GM12874 (cell line): ENCODE data around the gene FHIT.

Experiments
- TF ChIP-seq, protein P1 (sequence below): IDR thresholded peaks from 2 replicates; pipeline ENCODE4 v1.5.1; 2011; ENCODE audit warnings: low read depth, mild to moderate bottlenecking, control low read depth, low read length, moderate library complexity; ENCODE audit not compliant: insufficient read depth

Gene FHIT

DNA sequence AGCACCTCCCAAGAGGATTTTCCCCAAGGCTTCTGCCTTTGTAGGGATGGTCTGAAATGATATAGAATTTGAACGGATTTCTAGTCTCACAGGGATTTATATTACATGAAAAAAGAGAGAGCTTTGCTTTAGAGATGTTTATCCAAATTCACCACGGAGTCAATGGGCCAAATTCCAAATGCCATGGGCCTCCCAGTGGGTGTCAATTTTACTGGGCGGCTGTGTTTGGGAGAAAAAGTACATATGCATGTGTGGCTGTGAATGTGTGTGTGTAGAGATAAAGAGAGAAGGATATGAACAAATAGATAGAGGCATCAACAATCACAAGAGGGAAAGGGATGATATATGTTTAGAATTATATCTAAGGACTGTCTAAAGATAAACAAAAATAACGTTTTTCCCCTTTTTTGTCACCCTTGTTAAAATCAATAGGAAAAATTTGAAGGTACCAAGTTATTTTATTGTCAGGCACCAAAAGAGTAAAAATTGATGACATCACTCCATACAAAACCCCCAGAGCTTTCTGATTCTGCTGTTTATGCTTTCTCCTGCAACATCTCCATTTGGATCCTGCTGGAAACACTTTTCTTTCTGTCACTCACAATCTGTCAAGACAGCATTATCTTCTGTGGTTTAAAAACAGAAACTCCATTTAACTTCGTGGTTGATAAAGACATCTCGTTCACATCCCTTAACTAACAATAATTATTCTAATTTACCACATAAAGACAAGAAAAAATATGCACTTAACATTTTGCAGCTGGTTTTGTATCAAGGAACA is 160.7 kb downstream of the FHIT start:
- TF ChIP-seq, protein P1, sequence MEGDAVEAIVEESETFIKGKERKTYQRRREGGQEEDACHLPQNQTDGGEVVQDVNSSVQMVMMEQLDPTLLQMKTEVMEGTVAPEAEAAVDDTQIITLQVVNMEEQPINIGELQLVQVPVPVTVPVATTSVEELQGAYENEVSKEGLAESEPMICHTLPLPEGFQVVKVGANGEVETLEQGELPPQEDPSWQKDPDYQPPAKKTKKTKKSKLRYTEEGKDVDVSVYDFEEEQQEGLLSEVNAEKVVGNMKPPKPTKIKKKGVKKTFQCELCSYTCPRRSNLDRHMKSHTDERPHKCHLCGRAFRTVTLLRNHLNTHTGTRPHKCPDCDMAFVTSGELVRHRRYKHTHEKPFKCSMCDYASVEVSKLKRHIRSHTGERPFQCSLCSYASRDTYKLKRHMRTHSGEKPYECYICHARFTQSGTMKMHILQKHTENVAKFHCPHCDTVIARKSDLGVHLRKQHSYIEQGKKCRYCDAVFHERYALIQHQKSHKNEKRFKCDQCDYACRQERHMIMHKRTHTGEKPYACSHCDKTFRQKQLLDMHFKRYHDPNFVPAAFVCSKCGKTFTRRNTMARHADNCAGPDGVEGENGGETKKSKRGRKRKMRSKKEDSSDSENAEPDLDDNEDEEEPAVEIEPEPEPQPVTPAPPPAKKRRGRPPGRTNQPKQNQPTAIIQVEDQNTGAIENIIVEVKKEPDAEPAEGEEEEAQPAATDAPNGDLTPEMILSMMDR = no peak

DNA sequence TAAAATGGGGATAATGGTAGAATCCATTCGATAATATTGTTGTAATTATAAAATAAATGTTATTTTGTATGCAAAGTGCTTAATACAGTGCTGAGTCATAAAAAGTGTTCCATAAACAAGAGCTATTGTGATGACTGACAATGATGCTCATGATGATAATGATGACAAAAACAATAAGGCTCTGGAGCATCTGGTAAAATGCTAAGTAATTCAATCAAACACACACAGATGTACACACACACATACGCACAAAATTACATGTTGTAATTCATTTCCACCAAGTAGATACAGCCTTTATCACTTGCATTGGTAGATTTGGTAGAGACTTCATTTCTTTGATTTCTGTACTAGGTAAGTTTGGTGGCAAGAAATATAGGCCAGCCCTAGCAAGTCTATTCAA is 163.8 kb downstream of the FHIT start:
- TF ChIP-seq, protein P1 = no peak

DNA sequence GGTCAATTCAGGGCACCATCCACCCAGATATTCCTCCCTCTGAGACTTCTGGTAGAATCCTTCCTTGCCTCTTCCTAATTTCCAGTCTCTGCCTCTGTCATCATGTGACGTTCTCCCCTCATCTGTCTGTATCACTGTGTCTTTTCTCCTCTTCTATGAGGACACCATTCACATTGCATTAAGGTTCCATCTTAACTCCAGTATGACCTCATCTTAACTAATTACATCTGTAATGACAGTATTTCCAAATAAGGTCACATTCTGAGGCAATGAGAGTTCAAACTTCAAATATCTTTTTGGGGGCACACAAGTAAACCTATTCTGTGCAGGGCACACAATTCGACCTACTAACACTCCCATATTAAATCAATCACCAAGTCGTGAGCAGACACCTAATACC is 169.7 kb downstream of the FHIT start:
- TF ChIP-seq, protein P1 = no peak

DNA sequence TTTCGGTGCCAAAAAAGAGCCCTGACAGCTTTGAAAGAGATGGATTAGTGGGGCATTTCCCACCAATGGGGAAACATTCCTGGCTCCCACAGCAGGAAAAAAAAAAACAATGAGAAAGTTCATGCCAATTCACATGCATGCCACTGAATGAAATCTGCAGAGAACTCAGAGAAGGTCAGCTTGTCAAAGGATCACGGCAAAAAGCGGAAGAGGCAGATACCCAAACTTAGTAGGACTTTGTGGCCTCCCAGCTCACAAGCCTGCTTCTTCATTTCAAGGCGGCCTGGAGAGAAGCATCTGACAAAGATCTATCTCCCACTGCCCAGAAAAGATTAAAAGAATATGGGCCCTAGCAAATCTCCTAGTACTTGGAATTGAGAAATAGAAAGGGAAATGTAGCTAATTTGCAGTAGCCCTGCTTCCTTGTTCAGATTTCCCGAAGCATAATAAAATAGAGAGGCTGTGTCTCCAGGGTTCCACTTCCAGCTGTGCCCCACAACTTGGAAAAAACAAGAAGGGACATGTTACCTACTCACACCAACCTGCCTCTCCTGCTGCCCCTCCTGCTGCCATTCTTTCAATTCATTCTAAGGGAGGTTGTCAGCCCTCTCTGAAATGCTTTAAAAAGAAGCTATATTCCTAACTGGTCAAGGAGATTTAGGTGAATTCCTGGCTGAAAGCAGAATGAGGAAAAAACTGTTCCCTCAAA is 170.4 kb downstream of the FHIT start:
- TF ChIP-seq, protein P1 = no peak

DNA sequence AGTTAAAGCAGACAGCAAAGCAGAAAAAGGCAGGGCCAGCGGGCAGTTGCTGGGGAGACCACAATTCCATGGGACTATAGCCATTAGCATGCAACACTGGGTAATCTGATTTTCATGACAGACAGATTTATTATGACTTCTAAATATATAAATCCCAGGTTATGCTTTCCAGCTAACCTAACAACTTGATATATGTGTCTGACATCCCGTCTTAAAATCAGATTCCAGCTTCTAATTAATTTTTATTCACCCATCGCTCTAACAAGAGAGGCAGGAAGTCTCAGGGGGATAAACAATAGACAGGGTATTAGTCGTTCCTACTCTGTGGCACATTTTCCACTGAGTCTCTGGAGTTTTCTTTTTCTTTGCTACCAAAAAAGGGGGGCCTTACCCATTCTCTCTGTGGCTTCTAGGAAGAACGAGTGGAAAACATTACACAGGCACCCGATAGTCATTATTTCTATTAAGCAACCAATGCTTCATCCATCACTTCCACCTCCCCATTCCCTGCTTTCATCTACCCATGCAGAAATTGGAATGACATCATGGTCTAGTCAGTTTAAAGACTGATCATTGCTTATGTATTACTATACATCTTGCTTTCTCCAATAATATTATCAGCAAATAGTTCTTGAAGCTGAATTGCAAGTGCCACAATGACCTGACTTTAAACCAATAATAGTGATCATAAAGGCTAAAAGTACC is 173.1 kb downstream of the FHIT start:
- TF ChIP-seq, protein P1 = no peak

DNA sequence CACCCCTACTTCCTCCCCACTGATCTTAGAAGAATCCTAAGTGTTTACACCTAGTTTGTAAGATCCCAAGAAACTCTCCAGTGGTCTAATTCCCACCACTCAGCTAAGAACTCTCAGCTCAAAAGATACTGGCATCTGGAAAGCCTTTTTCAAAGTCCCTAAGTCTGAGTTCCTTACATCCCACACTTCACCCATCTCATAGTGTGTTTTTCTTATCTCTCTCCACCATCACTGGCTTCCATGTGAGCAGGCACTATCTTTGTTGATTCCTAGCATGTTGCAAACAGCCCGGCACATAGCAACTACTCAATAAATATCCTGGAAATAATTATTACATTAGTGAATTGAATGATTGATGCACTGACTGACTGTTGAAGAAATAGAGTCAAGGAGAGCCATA is 173.7 kb downstream of the FHIT start:
- TF ChIP-seq, protein P1 = no peak

DNA sequence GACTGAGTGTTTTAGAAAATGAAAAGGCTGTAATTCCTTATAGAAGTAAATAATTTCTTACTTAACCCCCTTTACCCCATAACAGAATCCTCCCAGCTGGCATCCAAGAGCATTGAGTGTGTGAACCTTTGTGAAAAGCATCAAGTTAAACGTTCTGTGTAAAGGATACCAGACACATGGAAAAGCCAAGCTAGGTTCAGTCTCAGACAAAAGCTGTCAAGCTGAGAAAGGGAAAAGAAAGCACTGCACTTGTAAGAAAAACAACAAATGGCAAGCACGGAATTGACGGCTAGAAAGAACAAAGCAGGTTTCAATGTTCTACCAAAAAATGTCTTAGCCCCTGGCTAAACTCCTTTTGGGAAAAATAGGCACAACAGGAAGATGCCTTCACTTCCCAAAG is 176.5 kb downstream of the FHIT start:
- TF ChIP-seq, protein P1 = no peak
